Suprapubic skin (tissue), 4 donors: ENCODE results near the gene PITRM1. TPM values are rescaled to one million over a fixed set of nuclear protein-coding genes. Genes with fewer than 3 reads are reported as not detected.

ENCODE experiments used
- DNase-seq, 2 donors: peaks; one replicate each; pipeline ENCODE4 v3.0.0-alpha.2; 2019; ENCODE audit warnings: low spot score in 2 of 2
- H3K27ac ChIP-seq: fragments of 200-600 bp; sonication (generic); one replicate; pipeline ENCODE4 v1.5.1; 2019
- H3K27me3 ChIP-seq: fragments of 200-600 bp; sonication (generic); one replicate; pipeline ENCODE4 v1.5.1; 2019
- H3K36me3 ChIP-seq: fragments of 200-600 bp; sonication (generic); one replicate; pipeline ENCODE4 v1.5.1; 2019
- H3K4me1 ChIP-seq: fragments of 200-600 bp; sonication (generic); one replicate; pipeline ENCODE4 v1.5.1; 2019
- H3K4me3 ChIP-seq: fragments of 200-600 bp; sonication (generic); one replicate; pipeline ENCODE4 v1.5.1; 2019; ENCODE audit warnings: mild to moderate bottlenecking
- H3K9me3 ChIP-seq: fragments of 200-600 bp; sonication (generic); one replicate; pipeline ENCODE4 v1.5.1; 2019
- EP300 ChIP-seq: sonication (generic); formaldehyde crosslinking; IDR thresholded peaks from one replicate; pipeline ENCODE4 v1.6.1; 2017; ENCODE audit warnings: antibody characterized with exemption
- POLR2A ChIP-seq, 2 donors: fragments of 450-650 bp; IDR thresholded peaks; one replicate each; pipeline ENCODE4 v1.6.1; 2017; ENCODE audit warnings: antibody characterized with exemption in 2 of 2, mild to moderate bottlenecking in 2 of 2, moderate library complexity in 2 of 2
- POLR2AphosphoS5 ChIP-seq, 3 donors: sonication (generic); formaldehyde crosslinking; IDR thresholded peaks; one replicate each; pipeline ENCODE4 v1.6.1; 2017; ENCODE audit warnings: antibody characterized with exemption in 3 of 3
- WGBS: methylation state at CpG from one replicate; pipeline ENCODE4 v1.1.5; 2018; 5-methylcytosine and 5-hydroxymethylcytosine counted together
- total RNA-seq, 4 donors: library from RNA; depleted of rRNA; stranded (reverse); fragments of >200 nt; gene quantifications; one replicate each; pipeline ENCODE4 v1.1.0, GENCODE V29; 2016
- TF ChIP-seq, protein P1 (sequence below), 2 donors: fragments of 200-600 bp in 1 of 2; fragments of 450-650 bp in 1 of 2; sonication (generic) in 1 of 2; IDR thresholded peaks; one replicate each; pipeline ENCODE4 v1.5.1; 2016 to 2019; ENCODE audit warnings: antibody characterized with exemption in 2 of 2, mild to moderate bottlenecking in 1 of 2, moderate library complexity in 1 of 2

PITRM1 gene
- total RNA-seq, 4 donors from 2014 or later = 44.2 to 94.6 (median 63.1) TPM

DNA sequence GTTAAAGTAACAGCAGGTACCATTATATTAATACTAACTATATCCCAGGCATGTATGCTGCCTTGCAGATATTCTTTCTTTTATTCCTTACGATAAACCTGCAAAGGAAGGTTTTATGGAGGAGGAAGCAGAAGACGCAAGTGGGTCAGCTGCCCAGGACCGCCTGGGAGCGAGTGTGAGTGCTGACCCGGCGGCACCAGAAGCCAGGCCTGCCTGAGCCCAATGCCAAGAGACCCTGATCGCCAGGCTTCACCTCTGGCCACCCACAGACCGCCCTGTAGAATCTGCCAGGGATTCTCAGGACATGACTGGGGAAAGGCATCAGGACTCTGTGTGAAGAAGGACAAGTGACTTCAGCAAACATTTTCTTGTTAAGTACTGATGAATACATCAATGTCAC lies 26.3 kb downstream of the PITRM1 start:
- no peak for TF ChIP-seq POLR2A (IDR thresholded peaks at IDR 0.05)
- TF ChIP-seq EP300 = no peak
- TF ChIP-seq, protein P1, sequence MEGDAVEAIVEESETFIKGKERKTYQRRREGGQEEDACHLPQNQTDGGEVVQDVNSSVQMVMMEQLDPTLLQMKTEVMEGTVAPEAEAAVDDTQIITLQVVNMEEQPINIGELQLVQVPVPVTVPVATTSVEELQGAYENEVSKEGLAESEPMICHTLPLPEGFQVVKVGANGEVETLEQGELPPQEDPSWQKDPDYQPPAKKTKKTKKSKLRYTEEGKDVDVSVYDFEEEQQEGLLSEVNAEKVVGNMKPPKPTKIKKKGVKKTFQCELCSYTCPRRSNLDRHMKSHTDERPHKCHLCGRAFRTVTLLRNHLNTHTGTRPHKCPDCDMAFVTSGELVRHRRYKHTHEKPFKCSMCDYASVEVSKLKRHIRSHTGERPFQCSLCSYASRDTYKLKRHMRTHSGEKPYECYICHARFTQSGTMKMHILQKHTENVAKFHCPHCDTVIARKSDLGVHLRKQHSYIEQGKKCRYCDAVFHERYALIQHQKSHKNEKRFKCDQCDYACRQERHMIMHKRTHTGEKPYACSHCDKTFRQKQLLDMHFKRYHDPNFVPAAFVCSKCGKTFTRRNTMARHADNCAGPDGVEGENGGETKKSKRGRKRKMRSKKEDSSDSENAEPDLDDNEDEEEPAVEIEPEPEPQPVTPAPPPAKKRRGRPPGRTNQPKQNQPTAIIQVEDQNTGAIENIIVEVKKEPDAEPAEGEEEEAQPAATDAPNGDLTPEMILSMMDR (IDR thresholded peaks at IDR 0.05) = no peak
- no peak for TF ChIP-seq POLR2AphosphoS5 (IDR thresholded peaks at IDR 0.05)
- Histone ChIP-seq H3K9me3 (no peaks in the 10 kb centered on the region), H3K36me3 (peaks cover 100% of the 10 kb centered on the region), H3K27me3 (no peaks in the 10 kb centered on the region), H3K4me3 (no peak overlapping the region), H3K4me1 (no peaks in the 10 kb centered on the region), H3K27ac (no peak overlapping the region)
- WGBS = 97% methylated on average over 8 of the region's 8 CpGs
- no peak for DNase-seq

DNA sequence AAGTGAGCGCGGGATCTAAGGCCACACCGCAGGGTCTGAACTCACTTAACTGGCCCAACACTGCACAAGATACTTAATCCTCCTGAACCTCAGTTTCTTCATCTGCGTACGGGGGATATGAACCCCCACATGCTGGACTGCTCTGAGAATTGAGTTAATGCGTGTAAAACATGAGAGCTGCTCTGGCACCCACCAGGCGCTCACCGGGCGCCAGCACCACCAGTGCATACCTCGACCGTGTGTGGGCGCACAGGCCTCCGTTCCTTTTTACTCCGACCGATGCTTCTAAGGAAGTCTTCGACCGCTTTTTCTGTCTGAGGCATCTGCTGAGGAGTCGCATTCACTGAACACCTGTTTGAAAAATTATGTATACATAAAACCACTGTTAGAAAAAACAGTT lies 27.2 kb downstream of the PITRM1 start:
- 98% methylated on average over 18 of the region's 18 CpGs for WGBS
- TF ChIP-seq, protein P1 (IDR thresholded peaks at IDR 0.05) = no peak
- TF ChIP-seq EP300 (no peak), POLR2A (IDR thresholded peaks at IDR 0.05) (no peak), POLR2AphosphoS5 (IDR thresholded peaks at IDR 0.05) (no peak)
- Histone ChIP-seq H3K4me1 (peaks cover 5% of the 10 kb centered on the region), H3K4me3 (no peak overlapping the region), H3K27me3 (no peaks in the 10 kb centered on the region), H3K36me3 (peaks cover 100% of the 10 kb centered on the region), H3K9me3 (no peaks in the 10 kb centered on the region), H3K27ac (no peak overlapping the region)
- no peak for DNase-seq

DNA sequence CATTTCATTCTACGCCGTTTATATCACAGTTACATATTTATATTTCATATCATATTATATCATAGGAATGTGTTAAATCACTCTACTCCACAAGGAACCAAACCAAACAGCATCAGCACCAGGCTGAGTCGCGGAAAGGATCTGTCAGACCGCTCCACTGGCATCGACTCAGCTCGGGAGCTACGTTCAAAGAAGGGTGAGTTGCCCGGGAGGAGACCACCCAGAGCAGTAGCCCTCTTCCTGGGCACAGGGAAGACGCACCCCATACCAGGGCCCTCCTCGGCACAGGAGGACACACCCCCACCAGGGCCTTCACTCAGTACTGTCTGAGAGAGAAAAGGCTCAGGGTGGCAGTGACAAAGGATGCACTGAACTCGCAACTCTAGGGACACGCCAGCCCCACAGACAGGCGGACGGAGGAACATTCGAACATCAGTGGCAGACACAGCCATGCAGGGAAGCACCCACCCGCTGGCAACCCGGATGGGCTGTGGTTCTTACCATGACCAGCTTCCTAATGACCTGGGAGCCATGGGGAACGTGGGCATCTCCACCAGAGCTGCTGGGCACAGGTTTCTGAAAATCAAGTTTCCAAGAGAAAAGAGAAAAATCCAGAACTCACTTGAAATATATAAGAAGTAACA lies 28.7 kb downstream of the PITRM1 start:
- no peaks in the 10 kb centered on the region for H3K9me3 ChIP-seq
- TF ChIP-seq POLR2A (IDR thresholded peaks at IDR 0.05) (no peak), POLR2AphosphoS5 (IDR thresholded peaks at IDR 0.05) (no peak), EP300 (no peak)
- TF ChIP-seq, protein P1 (IDR thresholded peaks at IDR 0.05) = no peak
- WGBS = 91% methylated on average over 18 of the region's 19 CpGs
- H3K4me3 ChIP-seq = no peak overlapping the region
- peaks cover 5% of the 10 kb centered on the region for H3K4me1 ChIP-seq
- peaks cover 100% of the 10 kb centered on the region for H3K36me3 ChIP-seq
- no peak for DNase-seq
- H3K27ac ChIP-seq = no peak overlapping the region
- no peaks in the 10 kb centered on the region for H3K27me3 ChIP-seq

DNA sequence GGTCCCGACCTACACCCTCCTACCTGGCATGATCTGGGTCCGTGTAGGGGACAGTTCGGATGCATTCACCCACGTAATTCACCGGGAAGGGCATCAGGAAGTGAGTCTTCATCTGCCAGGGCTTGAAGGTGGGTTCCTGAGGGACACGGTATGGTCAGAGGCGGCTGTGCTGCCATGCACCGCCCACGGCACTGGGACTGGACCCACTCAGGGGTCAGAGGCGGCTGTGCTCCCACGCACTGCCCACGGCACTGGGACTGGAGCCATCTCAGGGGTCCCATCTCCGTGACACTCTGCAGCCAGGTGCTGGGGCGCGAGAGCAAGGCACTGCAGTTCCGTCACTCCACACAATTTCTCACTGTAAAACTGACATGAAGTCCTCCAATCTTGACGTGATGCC lies 29.2 kb downstream of the PITRM1 start:
- DNase-seq = no peak
- Histone ChIP-seq H3K9me3 (no peaks in the 10 kb centered on the region), H3K36me3 (peaks cover 100% of the 10 kb centered on the region), H3K4me3 (no peak overlapping the region), H3K4me1 (peaks cover 5% of the 10 kb centered on the region), H3K27me3 (no peaks in the 10 kb centered on the region), H3K27ac (no peak overlapping the region)
- no peak for TF ChIP-seq POLR2AphosphoS5 (IDR thresholded peaks at IDR 0.05)
- no peak for TF ChIP-seq EP300
- no peak for TF ChIP-seq POLR2A (IDR thresholded peaks at IDR 0.05)
- TF ChIP-seq, protein P1 (IDR thresholded peaks at IDR 0.05) = no peak
- 96% methylated on average over 13 of the region's 17 CpGs for WGBS

DNA sequence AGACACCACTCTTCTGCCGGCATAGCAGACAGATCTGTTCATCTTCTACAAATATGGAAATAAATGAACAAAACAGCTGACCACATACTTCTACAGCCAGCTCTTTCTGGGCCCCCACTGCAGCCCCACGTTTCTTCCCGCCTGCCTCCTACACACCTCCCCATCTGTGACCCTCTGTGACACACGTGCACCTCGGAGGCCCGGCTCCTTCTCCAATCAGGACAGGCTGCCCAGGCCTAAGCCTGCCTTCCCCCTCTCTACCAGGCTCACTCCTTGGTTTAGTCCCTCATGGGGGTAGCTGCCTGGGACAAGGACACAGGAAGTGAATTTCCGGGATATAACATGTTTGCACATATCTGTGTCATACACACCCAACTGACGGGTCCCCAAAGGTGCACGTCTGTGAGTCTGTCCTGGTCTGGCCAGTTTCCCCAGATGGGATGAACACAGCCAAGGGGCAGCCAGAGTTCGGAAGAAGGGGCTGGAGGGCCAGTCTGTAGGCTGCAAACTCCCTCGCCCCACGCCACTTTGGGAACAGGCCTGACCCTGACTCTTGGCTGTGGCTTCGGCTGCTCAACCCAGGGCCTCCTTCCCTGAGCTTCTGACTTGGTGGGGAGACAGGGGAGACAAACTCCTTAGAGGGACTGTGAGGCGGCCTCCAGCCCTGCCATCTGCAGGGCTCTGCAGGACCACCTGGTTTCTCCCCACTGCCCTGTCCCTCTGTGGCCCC lies 30.3 kb downstream of the PITRM1 start:
- WGBS = 91% methylated on average over 13 of the region's 14 CpGs
- Histone ChIP-seq H3K4me3 (no peak overlapping the region), H3K36me3 (peaks cover 100% of the 10 kb centered on the region), H3K9me3 (no peaks in the 10 kb centered on the region), H3K27ac (no peak overlapping the region), H3K27me3 (no peaks in the 10 kb centered on the region), H3K4me1 (peaks cover 5% of the 10 kb centered on the region)
- DNase-seq = no peak
- TF ChIP-seq POLR2A (IDR thresholded peaks at IDR 0.05) (no peak), POLR2AphosphoS5 (IDR thresholded peaks at IDR 0.05) (no peak), EP300 (no peak)
- TF ChIP-seq, protein P1 (IDR thresholded peaks at IDR 0.05) = no peak
